ENCODE measurements around the gene NOTCH2. TPM values are rescaled to one million over a fixed set of nuclear protein-coding genes. Genes with fewer than 3 reads are reported as not detected.

Gene NOTCH2
- total RNA-seq, 1 experiment from 2014 or later, result 53.7 TPM

GRCh38 chr1:119929643-119930315, 139.7 kb downstream of the NOTCH2 start:
- H3K4me1 ChIP-seq (ENCODE audit: insufficient read depth, low read length), result no peaks in the 10 kb centered on the region
- no peak overlapping the region for H3K27ac ChIP-seq (ENCODE audit: insufficient read length, low read depth, low read length)
- H4K20me1 ChIP-seq (ENCODE audit: control insufficient read depth, insufficient read depth, insufficient read length), result no peaks in the 10 kb centered on the region
- no peak overlapping the region for H3K14ac ChIP-seq (ENCODE audit: insufficient read depth, low read length)
- no peak overlapping the region for H4K5ac ChIP-seq (ENCODE audit: insufficient read length, low read depth, low read length)
- no peaks in the 10 kb centered on the region for H3K27me3 ChIP-seq (ENCODE audit: insufficient read depth, low read length)
- H2AK5ac ChIP-seq (ENCODE audit: insufficient read length, low read length), result no peak overlapping the region
- WGBS (ENCODE audit: extremely low coverage, insufficient read length, low lambda C conversion rate), result no CpG with 5 or more reads among the region's 1 CpG
- no peak overlapping the region for H4K8ac ChIP-seq (replicated peaks; ENCODE audit: insufficient read length, low read depth, low read length)
- H2BK12ac ChIP-seq (ENCODE audit: insufficient read length, low read depth, low read length), result no peak overlapping the region
- DNase-seq, result no peak
- no peak overlapping the region for H2BK120ac ChIP-seq (ENCODE audit: low read depth, low read length, poor library complexity, severe bottlenecking)
- H3K79me2 ChIP-seq (ENCODE audit: insufficient read depth, low read length), result no peaks in the 10 kb centered on the region
- no peak overlapping the region for H3K4me3 Mint-ChIP-seq
- no peak overlapping the region for H3K56ac ChIP-seq (ENCODE audit: insufficient read length, low read depth, low read length)
- H3T11ph ChIP-seq (ENCODE audit: low read length), result no peak overlapping the region
- no peaks in the 10 kb centered on the region for H3K4me1 Mint-ChIP-seq
- H3K27ac Mint-ChIP-seq, result no peak overlapping the region
- no peak for TF ChIP-seq CTCF (conservative IDR thresholded peaks at IDR 0.05)
- H2AFZ ChIP-seq (ENCODE audit: low read length), result no peak overlapping the region
- no peak overlapping the region for H3K4ac ChIP-seq (ENCODE audit: low read depth, low read length)
- no peak overlapping the region for H3K9ac ChIP-seq (ENCODE audit: extremely low read depth, insufficient read length, low read length)
- no peak overlapping the region for H2BK15ac ChIP-seq (ENCODE audit: low read depth, low read length)
- no peak overlapping the region for H2BK20ac ChIP-seq (ENCODE audit: low read depth, low read length, poor library complexity, severe bottlenecking)
- H3K23me2 ChIP-seq (ENCODE audit: insufficient read length, low read depth, low read length, poor library complexity, severe bottlenecking), result no peaks in the 10 kb centered on the region
- H3K79me1 ChIP-seq (ENCODE audit: insufficient read depth, low read depth, low read length, poor library complexity, severe bottlenecking), result no peaks in the 10 kb centered on the region
- no peak overlapping the region for H3K18ac ChIP-seq (ENCODE audit: insufficient read length, low read depth, low read length)
- H3K36me3 Mint-ChIP-seq (ENCODE audit: insufficient read depth in 1 of 3, low read depth in 3 of 3), result peaks cover 19 to 40% (median 36%) of the 10 kb centered on the region in 3 experiments; a peak in 6 of 7 replicates
- no peak overlapping the region for H3K4me2 ChIP-seq (ENCODE audit: insufficient read depth, insufficient read length, low read length)
- H4K91ac ChIP-seq (ENCODE audit: insufficient read length, low read depth, low read length), result no peak overlapping the region
- H3K23ac ChIP-seq (ENCODE audit: insufficient read length, low read depth, low read length), result no peak overlapping the region
- no peaks in the 10 kb centered on the region for H3K9me3 Mint-ChIP-seq
- H3K27me3 Mint-ChIP-seq (ENCODE audit: low read depth), result no peaks in the 10 kb centered on the region
- no peak overlapping the region for H2BK5ac ChIP-seq (ENCODE audit: insufficient read length, low read length)
- H3K9me3 ChIP-seq (ENCODE audit: control insufficient read depth, low read depth, low read length), result no peaks in the 10 kb centered on the region
